Effector CD8-positive, alpha-beta T cell (primary cell): Measurements from ENCODE around the gene MBP.
A peak's percentile ranks its signal among the peaks of the same experiment; 100 is the strongest.
"Not testable (repeated sequence)": the region's sequence is repeated elsewhere in the genome, so short reads cannot be mapped to it uniquely, and the experiment has no call there.

Experiments
- DNase-seq: peaks from one replicate; lab custom pipeline; 2025; lab: John Stamatoyannopoulos, UW

Gene MBP

DNA sequence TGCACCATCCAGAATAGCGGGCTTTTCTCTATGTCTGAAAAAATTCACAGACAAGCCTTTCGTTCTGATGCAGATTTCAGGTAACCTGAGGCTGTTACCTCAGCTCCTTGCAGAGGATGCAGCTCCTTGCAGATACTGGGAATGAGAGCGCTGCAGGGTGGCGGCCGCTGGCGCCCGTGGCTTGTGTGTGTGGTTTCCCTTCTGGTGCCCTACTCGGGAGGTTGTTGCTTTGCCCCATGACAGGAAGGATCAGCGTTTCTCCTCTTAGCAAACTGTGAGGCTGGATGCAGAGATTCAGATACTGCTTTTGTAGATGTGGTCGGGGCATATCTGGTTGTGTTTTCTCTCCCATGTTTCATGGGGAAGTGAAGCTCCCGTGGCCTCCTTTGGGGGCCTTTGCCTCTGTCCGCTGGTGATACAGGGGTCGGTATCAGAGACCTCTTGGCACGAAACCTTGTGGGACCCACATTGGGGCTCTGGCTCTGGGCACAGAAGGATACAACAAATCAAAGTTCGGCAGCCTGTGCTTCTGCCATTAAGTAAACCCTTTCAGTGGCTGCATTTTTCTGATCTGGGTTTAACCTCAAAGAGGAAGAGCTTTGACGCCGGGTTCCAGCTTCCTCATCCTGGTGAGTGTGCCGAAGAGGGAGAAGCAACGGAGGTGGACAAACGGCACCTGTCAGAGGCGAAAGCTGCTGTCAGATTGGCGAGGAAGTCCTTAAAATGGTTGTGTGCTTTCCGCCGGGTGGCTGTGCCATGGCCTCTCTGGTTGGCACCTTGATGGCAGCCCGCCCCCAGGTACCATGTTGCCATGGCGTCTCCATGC, 127.8 kb downstream of the MBP start:
- no peak for DNase-seq

DNA sequence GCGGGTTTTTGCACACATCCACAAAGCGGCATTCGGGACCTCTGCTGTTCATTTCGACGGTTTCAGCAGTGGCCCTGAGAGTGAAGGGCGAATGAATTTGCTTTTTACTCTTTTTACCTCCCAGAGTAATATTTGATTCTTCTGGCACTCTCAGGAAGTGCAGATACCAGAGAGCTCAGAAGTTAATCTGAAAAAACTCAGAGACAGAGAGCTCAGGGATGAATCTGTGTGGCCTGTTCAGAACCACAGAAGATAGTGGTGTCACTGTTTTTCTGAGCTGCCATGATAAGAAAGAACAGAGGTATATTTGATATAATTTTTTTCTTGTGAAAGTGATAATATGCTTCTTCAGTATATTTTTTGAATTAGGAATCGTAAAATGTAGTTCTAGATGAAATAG, 129.3 kb downstream of the MBP start:
- no peak for DNase-seq

DNA sequence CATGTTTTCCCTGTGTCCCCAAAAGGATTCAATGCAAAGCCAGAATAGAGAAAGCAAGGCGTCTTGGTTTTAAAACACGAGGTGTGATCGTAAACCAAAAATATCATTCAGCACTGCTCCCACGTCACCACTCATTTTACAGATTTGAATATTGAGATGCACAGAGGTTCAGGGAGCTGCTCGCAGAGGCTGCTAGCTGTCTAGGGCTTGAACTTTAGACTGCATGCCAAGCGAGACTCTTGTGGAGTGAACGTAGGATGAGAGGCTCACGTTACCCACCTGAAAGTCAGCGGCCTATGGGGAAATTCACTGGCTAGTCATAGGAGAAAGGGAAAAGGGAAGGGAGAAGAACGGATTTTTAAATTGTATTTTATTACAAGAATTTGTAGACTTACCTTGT, 130.1 kb downstream of the MBP start:
- DNase-seq = no peak

DNA sequence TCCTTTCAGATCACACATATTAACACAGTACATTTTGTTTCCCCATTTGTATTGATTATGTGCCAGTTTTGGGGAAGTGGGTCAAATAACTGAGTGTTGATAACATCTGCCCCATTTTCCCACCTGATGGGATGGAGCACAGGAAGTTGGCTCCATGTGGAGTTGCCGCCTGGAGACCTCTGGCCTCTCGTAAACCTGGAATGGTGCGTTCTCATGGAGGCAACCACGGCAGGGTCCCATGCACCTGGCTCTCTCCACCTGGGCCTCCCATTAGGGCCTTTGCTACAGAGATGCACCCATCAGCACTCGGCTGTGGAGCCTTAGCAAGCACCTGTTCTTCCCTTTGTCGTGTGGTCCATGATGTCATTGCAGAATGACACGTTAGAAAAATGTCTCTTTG, 130.6 kb downstream of the MBP start:
- no peak for DNase-seq

DNA sequence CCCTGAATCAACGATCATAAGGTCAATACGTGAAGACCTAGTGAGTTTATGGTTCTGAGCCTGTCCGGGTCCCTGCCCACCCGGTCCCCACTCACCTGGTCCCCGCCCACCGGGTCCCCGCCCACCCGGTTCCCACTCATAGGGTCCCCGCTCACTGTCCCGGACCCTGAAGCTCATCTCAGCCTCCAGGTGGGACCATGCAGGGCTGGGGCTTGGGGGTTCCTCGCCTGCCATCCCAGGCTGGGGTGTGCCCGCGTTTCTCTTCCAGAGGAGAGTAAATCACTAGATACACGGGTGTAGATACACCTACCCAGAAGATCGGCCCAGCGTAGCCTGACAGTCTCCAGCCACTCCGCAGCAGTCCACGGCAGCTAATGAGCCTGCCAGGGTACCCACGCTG, 131.5 kb downstream of the MBP start:
- DNase-seq = no peak

DNA sequence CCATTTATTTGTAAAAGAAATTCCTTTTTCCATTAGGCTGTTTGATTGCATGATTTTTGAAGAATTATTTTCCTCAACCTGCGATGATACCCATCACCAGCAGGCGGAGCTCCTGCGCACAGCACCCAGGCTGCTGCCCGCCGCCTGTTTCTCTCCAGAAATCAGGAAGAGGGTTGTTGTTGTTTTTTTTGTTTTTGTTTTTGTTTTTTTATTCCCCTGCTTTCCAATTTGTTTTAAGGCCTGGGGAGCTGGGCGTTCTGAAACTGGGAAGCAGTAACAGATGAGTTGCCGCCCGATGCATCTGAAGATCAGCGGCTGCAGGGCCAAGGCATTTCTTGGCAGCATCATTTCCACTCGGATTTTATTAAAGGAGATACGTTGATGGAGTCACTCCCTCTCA, 132.1 kb downstream of the MBP start:
- DNase-seq = peak; percentile 21

DNA sequence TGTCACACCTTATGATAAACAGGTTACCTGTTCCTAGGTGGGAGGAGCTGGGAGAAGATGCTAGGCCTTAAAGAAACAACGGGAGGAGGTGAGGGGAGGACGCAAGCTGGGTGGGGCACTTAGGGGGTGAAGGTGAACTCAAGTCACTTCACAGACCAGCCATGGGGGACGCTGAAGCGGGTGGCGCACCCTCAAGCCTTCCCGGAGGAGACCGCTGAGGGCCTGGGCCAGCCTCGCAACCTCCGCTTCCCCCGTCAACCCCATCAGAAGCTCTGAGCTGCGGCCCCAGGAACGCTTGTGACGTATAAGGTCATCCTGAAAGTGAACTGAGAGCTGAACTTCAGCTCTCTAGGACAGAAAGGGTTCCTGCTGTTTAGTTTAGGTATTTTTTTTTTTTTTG, 133.5 kb downstream of the MBP start:
- DNase-seq = no peak

DNA sequence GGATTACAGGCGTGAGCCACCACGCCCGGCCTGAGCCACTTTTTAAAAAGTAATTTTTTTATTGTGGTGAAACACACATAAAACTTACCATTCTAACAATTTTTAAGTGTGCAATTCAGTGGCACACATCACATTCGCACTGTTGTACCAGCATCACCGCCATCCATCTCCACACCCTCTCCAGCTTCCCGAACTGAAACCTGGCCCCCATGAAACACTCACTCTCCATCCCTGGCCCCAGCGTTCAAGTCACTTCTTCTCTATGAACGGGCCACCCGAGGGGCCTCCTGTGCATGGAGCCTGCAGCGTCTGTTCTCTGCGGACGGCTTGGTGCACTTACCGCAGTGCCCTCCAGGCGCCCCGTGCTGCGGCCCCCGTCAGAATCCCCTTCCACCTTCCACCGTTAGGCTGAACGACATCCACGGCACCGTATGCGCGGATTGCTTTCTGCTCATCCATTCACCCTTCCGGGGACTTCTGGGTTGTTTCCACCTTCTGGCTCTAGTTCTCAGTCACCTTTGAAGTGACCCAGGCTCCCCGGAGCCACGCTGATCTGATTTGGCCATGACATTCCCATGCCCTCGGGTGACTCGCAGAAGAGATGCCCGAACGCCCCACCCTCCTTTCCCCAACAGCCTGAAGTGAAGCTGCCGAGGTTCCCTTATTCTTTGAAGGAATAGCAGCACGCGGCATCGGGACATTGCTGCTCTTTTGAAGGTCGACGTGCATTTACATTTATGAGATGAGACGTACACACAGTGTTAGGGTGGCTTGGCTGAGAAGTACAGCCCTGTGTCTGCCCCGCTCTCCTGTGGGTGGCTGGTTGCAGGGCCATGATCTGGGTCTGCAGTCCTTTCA, 134.4 kb downstream of the MBP start:
- no peak for DNase-seq

DNA sequence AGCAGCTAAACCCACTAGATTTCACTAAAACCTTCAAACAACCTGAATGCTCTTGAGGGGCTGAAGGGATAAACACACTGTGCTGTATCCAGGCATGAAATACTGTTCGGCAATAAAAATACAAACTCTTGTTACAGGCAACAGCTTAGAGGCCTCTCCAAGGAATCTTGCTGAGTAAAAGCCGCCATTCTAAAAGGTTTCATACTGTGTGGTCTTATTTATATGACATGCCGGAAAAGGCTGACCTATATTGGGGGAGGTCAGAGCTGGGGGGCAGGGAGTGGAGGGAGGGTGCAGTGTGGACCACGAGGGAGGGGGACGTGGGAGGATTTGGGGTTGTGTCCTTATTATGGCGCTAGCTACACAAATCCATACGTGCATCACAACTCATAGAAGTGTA, 136.2 kb downstream of the MBP start:
- no peak for DNase-seq

DNA sequence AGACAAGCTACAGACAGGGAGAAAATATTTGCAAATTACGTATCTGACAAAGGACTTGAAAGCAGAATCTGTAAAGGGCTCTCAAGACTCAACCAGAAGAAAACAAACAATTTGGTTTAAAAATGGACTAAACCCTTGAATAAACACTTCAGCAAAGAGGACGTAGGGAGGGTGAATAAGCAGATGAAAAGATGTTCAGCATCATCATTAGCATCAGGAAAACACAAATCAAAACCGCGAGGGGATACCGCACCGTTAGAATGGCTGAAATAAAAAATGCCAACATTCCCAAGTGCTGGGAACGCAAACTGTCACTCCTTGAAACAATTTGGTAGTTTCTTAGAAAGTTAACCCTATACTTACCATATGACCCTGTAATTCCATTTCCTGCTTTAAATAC, 136.7 kb downstream of the MBP start:
- DNase-seq = no peak

DNA sequence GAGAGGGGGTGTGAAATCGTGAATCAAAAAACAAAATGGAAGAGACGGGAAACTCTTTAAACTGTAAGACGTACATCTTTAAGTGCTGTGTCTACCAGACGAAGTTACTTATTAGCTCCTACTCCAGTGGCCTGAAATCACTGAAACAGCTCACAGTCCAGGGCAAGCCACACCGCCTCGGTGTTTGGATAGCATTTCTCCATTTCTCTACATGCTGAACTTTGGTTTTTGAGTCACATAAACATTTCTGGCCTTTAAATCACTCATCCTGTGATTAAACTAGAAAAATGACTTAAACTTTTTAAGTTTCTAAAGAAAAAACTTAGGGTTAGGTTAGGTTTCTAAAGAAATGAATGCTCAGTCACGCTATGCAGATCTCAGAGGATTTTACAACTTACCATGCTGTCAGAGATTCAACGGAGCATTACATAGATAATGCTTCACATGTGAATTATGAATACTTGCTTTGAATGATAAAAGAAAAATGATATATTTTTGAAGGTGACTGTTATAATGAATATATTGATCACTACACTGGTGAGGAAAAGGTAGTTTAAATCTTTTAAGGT, 138.4 kb downstream of the MBP start:
- no peak for DNase-seq

DNA sequence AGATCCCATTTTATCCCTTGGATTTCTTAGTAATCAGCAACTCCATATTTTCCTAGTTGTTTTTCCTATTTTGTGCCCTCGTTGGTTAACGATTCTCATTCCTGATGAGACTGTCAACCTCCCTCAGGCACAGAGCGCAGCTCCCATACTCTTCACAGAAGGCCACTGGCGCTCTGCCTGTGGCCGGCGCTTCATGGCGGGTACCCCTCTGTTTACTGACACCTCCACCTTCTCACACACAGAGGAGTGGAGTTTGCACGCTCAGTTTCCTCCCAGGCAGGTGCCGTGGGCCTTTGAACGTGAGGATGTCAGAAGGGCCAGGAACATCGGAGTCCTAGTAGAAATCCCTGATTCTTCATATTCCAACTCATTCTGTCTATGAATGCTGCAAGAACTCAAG, 139.0 kb downstream of the MBP start:
- DNase-seq = no peak

DNA sequence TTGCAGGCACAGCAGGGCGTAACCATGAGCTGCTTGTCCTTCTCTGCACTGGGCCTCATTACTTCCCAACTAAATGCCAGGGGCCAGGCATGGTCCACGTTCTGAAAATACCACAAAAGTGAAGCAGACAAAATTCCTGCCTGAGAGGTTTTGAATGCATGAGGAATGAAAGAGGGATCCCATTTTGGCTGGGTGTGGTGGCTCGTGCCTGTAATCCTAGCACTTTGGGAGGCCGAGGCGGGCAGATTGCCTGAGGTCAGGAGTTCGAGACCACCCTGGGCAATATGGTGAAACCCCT, 139.5 kb downstream of the MBP start:
- no peak for DNase-seq

DNA sequence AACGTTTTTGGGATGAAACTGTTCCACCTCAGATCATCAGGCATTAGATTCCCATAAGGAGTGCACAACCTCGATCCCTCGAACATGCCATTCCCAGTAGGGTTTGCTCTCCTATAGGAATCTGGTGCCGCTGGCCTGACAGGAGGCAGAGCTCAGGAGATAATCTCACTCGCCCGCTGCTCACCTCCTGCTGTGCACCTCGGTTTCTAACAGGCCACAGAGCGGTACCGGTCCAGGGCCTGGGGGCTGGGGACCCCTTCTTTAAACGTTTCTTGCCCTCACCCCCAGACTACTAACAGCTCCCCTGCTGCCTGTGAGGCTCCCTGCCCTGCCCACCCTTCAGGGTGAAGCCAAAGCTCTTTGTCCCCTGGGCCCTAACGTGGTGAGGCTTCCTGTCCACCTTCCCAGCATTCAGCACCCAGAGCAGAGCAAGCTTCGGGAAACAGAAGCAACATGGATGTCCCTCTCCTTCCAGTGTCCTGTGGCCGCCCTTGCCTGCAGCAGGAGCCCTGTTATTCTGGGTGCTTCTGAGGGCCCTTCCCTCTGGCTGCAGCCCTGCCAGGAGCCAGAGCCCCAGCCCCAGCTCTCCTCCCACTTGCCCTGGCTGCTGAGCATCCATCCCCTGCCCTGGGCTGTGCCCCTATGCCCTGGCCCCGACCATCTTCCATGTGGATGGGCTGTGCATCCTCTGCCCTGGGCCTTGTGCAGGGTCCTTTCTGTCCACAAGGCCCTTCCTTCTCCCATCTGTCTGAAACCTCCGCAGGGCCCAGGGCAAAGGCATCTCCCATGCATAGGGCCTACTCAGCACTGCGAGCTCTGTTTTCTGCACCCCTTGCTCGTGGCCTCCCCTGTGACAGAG, 140.1 kb downstream of the MBP start:
- no peak for DNase-seq

DNA sequence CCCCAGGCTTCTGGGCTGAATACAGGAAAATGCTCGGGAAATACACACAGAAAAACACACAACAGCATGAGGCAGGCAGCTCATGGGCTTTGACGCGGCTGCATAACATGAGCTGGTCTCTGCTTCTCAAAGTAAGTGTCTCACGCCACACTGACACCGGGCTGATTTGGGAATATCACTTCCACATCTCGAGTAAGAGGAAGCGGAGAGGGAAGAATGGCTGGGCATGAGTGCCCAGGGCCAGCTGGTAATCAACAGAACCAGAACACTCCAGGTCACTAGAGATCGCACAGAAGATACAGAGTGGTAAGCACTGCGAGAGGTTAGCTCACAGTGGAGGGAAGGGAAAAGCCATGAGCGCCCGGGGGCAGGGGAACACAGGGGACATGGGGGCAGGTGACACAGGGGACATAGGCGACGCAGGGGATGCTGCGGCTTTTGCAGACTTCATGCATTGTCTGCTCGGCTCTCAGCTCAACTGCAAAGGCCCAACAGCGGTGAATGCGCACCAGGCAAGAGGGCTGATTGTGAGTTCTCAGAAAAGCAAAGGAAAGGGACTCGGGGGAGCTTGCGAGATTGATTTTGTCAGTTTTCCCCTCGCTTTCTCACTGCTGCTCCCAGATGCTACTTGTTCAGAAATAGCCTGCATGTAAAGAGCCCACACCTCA, 141.4 kb downstream of the MBP start:
- DNase-seq = no peak

DNA sequence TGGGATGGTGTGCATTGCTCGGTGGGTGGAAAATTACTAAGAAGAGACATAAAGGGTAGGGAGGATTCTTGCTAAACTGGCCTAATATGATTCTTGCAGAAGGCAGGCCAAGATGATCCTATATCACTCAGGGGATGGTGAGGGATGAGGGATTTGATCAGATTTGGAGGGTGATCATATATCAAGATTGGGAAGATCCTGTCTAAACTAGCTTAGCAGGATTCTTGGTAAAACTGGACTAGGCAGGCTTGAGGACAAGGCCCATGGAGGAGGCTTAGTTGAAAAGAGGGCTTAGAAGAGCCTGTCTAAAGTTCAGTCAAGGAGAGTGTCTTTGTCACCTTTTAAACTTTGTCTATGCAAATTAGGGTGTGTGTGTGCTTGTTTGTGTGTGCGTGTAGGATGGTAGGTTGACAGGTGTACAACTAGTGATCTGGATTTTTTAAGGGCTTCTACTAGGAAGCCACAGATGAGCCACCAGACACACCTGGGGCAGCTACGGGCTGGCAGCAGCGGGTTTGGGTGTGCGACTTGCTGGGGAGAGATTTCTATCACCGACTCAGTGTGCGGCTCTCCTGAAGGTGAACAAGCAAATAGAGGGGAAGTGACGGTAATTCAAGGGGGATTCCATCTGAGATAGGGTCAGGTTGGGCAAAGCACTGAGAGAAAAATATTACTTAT, 142.1 kb downstream of the MBP start:
- not testable (repeated sequence) for DNase-seq

DNA sequence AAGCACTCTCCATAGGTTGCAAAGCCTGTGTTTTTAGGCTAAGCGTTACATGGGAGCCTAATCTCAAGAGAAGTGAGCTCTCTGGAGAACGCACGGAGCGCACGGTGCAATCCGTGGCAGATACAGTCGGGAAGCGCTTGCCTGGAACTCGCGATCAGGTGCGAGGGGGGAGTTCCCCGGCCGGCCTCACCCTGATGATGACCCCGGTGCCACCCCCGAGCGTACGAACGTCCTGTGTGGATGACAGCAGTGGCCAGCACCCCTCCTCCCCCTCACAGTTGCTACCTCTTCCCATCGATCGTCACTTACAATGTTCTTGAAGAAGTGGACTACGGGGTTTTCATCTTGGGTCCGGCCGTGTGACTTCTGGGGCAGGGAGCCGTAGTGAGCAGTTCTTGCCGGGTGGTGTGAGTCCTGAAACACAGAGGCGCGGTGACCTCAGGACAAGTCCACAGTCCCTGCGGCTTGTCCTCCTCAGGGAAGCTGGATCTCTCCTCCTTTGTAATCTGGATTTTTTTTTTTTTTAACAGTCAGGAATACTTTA, 142.9 kb downstream of the MBP start:
- no peak for DNase-seq

DNA sequence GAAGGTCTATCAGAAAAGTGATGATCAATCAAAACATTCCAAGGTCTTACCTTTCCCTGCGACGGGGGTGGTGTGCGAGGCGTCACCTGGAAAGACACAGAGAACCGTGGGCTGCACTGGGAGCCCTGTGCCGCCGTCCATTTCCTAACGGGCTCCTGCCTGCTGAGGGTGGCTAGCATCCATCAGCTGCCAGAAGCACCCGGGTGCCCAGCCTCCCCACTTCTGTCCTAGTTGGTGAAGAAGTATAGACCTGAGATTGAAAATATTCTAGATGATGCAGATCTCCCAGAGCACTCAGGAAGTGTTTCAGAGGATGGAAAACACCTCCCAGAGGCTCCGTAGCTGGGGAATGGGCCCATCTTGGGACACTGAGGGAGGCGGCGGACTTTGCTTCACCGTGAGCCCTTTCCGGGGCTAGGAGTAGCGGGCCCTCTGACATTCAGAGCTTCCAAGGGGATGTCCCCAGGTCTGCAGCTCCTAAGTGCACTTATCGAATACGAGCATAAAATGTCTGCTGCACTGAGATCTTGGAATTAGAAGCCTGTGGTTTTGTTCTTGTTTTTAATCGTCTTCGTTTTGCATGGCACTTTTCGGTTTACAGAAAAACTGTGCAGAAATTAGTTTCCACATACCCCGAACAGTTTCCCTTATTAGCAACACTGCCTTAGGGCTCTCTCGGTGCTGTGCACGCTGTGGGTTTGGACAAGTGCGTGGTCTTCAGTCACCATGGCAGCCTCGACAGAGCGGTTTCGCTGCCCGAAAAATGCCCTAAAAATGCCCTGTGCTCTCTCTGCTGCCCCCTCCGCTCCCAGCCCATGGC, 143.5 kb downstream of the MBP start:
- DNase-seq = no peak

DNA sequence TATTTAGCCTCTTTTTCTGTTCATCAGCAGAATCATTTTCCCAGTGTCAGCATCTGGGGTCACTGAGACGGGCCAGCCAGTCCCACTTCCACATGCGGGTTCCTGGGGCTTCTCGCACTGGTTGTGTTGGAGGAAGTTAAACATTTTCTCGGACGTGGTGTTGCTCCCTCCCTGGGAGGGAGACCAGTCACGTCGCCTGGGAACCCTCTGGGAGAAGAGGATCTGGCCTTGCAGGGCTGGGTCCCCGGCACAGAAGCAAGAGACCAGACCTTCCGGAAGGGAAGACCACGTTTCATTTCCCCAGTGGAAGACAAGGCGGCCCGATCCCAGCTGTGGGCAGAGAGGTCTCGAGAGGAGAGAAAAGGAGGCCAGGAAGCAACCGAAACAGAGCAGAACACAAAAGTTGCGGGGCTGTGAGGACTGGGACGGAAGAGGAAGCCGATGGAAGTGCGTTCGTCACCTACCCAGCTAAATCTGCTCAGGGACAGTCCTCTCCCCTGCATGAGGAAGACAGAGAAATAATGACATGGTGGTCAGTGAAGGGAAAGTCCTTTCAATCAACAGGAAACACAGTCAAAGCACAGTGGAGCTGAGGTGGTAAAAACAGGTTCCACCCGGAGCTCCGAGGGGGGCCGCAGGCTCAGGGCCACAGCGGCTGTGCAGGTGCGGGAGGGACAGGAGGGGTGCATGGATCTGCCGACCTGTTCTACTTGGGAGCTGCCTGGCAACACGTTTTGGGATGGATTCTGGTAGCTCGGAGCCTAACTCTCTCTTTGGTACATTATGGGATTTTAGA, 144.4 kb downstream of the MBP start:
- DNase-seq = no peak
